GM12878 (cell line): Measurements from ENCODE around the gene FOXP1.

Experiments
- ASH2L ChIP-seq: fragments of 300-600, 200-600 bp; sonication (generic); IDR thresholded peaks from 2 replicates; pipeline ENCODE4 v1.6.1; 2017; ENCODE audit warnings: low read depth, mild to moderate bottlenecking, borderline replicate concordance
- CHD1 ChIP-seq: IDR thresholded peaks from 2 replicates; pipeline ENCODE4 v1.6.1; 2012; ENCODE audit warnings: low read depth, low read length, improper control_type of control experiment
- CTCF ChIP-seq, 3 experiments: IDR thresholded peaks in 2 of 3; conservative IDR thresholded peaks in 1 of 3; 2 replicates each; pipeline ENCODE4 v1.5.1; 2011; ENCODE audit warnings: low read depth in 3 of 3, low read length in 3 of 3, mild to moderate bottlenecking in 3 of 3, control low read depth in 2 of 3, moderate library complexity in 2 of 3, inconsistent platforms in 1 of 3, mixed read lengths in 1 of 3; ENCODE audit not compliant: control insufficient read depth in 2 of 3, insufficient read depth in 1 of 3; ENCODE audit errors: extremely low read depth in 1 of 3
- EP300 ChIP-seq, 2 experiments: fragments of 150-350 bp in 1 of 2; IDR thresholded peaks; 2 replicates each; pipeline ENCODE4 v1.6.1; 2011 to 2012; ENCODE audit warnings: low read depth in 2 of 2, low read length in 2 of 2, borderline replicate concordance in 1 of 2, improper control_type of control experiment in 1 of 2, inconsistent platforms in 1 of 2; ENCODE audit not compliant: control insufficient read depth in 1 of 2
- ETV6 ChIP-seq, 2 experiments: fragments of 450-650 bp in 1 of 2; IDR thresholded peaks in 1 of 2; conservative IDR thresholded peaks in 1 of 2; 2 replicates each; pipeline ENCODE4 v1.6.1; 2014; ENCODE audit warnings: antibody characterized with exemption in 1 of 2, borderline replicate concordance in 1 of 2, low read depth in 1 of 2, mild to moderate bottlenecking in 1 of 2, moderate library complexity in 1 of 2
- EZH2 ChIP-seq: IDR thresholded peaks from 2 replicates; pipeline ENCODE4 v1.6.1; 2012; ENCODE audit warnings: low read depth, mild to moderate bottlenecking, control low read depth, inconsistent platforms, low read length, borderline replicate concordance; ENCODE audit not compliant: control insufficient read depth
- JUND ChIP-seq: IDR thresholded peaks from 2 replicates; pipeline ENCODE4 v1.6.1; 2012; ENCODE audit warnings: low read depth, mild to moderate bottlenecking, low read length, improper control_type of control experiment, moderate library complexity
- MYC ChIP-seq: IDR thresholded peaks from 2 replicates; pipeline ENCODE4 v1.6.1; 2011; ENCODE audit warnings: mild to moderate bottlenecking, low read length, moderate library complexity, inconsistent platforms; ENCODE audit not compliant: insufficient read depth, insufficient replicate concordance, insufficient read length, severe bottlenecking
- POLR2A ChIP-seq: IDR thresholded peaks from 2 replicates; pipeline ENCODE4 v1.6.1; 2011; ENCODE audit warnings: low read depth, mild to moderate bottlenecking, low read length
- SPI1 ChIP-seq: IDR thresholded peaks from 2 replicates; pipeline ENCODE4 v1.6.1; 2011; ENCODE audit warnings: low read depth, mild to moderate bottlenecking, low read length, moderate library complexity, borderline replicate concordance; ENCODE audit not compliant: insufficient read depth
- SRF ChIP-seq, 2 experiments: IDR thresholded peaks; 2 replicates each; pipeline ENCODE4 v1.6.1; 2011; ENCODE audit warnings: low read depth in 2 of 2, low read length in 2 of 2, mild to moderate bottlenecking in 1 of 2, moderate library complexity in 1 of 2
- ZNF207 ChIP-seq: fragments of 450-650 bp; IDR thresholded peaks from 2 replicates; pipeline ENCODE4 v1.6.1; 2014; ENCODE audit warnings: antibody characterized with exemption, mild to moderate bottlenecking, borderline replicate concordance

GRCh38 chr3:70985572-70985971, 598.0 kb downstream of the FOXP1 start:
- TF ChIP-seq POLR2A (no peak), ASH2L (no peak), EZH2 (no peak), CTCF (IDR thresholded peaks at IDR 0.05 in 2 of 3, conservative IDR thresholded peaks at IDR 0.05 in 1 of 3; ENCODE audit: control insufficient read depth in 2 of 3, extremely low read depth in 1 of 3, insufficient read depth in 1 of 3, low read depth in 3 of 3, low read length in 3 of 3) (no peak), MYC (no peak), SPI1 (no peak), EP300 (IDR thresholded peaks at IDR 0.05; ENCODE audit: borderline replicate concordance in 1 of 2, control insufficient read depth in 1 of 2, low read depth in 2 of 2, low read length in 2 of 2) (no peak), SRF (IDR thresholded peaks at IDR 0.05; ENCODE audit: low read depth in 2 of 2, low read length in 2 of 2) (no peak), JUND (no peak), CHD1 (no peak), ETV6 (conservative IDR thresholded peaks at IDR 0.05 in 1 of 2, IDR thresholded peaks at IDR 0.05 in 1 of 2; ENCODE audit: borderline replicate concordance in 1 of 2, low read depth in 1 of 2) (no peak), ZNF207 (no peak)
